HEK293 (cell line): ENCODE results near the gene OR52N4.

ENCODE experiments used
- SETDB1 ChIP-seq: IDR thresholded peaks from one replicate; pipeline ENCODE4 v1.6.1; 2017; ENCODE audit warnings: mild to moderate bottlenecking, low read length, moderate library complexity, mixed read lengths; ENCODE audit not compliant: insufficient read length
- SP7 ChIP-seq: fragments of 450-650 bp; formaldehyde crosslinking; IDR thresholded peaks from 2 replicates; pipeline ENCODE4 v1.5.1; 2016; ENCODE audit warnings: missing biosample characterization, missing genetic modification characterization
- ZBTB20 ChIP-seq: fragments of 450-650 bp; formaldehyde crosslinking; IDR thresholded peaks from 2 replicates; pipeline ENCODE4 v1.5.1; 2016; ENCODE audit warnings: missing biosample characterization, missing genetic modification characterization
- ZNF394 ChIP-seq: fragments of 450-650 bp; formaldehyde crosslinking; IDR thresholded peaks from 2 replicates; pipeline ENCODE4 v1.5.1; 2016; ENCODE audit warnings: missing biosample characterization, missing genetic modification characterization, mild to moderate bottlenecking, moderate library complexity, borderline replicate concordance
- ZNF600 ChIP-seq: fragments of 450-650 bp; formaldehyde crosslinking; IDR thresholded peaks from 2 replicates; pipeline ENCODE4 v1.5.1; 2016; ENCODE audit warnings: missing biosample characterization, missing genetic modification characterization
- ZNF768 ChIP-seq: fragments of 450-650 bp; formaldehyde crosslinking; IDR thresholded peaks from 2 replicates; pipeline ENCODE4 v1.5.1; 2018; ENCODE audit warnings: missing biosample characterization, mild to moderate bottlenecking, missing genetic modification characterization
- TF ChIP-seq, protein P1 (sequence below): fragments of 450-650 bp; formaldehyde crosslinking; IDR thresholded peaks from 2 replicates; pipeline ENCODE4 v1.5.1; 2016; ENCODE audit warnings: missing biosample characterization, missing genetic modification characterization
- TF ChIP-seq, protein P2 (sequence below): fragments of 450-650 bp; IDR thresholded peaks from 2 replicates; pipeline ENCODE4 v1.5.1; 2018; ENCODE audit warnings: missing biosample characterization, missing genetic modification characterization

DNA sequence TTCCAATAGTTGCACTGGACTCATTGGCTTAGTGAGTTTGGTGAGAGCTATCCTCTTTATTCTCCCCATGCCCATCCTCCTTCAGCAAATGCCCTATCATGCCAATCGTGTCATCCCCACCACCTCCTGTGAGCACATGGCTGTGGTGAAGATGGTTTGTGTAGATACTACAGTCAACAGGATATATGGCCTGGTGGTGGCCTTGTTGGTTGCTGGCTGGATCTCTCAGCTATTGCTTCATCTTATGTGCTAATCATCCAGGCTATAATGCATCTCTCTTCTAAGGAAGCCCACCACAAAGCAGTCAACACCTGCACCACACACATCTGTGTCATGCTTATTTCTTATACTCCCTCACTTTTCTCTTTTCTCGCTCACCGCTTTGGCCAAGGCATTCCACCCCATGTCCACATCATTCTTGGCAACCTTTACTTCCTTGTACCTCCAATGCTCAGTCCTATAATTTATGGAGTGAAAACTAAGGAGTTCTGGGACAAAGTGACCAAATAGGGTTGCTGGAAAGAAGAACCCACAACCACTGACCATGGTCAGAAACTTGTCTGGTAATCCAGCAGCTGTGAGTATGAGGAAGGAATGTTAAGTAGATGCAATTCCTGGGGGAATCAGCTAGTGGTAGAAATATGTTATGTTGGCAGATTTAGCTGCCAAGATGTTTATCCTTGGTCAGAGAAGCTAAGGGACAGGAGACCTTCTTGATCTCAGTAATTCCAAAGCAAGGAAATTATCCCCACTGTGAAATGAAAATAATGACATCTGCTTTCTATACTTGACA lies 34.1 kb upstream of the OR52N4 start:
- TF ChIP-seq ZNF768 (tag by site-specific recombination) (no peak), SETDB1 (no peak), SP7 (tag by site-specific recombination) (no peak), ZNF394 (tag by site-specific recombination) (no peak), ZBTB20 (no peak), ZNF600 (tag by site-specific recombination) (no peak)
- TF ChIP-seq, protein P1, sequence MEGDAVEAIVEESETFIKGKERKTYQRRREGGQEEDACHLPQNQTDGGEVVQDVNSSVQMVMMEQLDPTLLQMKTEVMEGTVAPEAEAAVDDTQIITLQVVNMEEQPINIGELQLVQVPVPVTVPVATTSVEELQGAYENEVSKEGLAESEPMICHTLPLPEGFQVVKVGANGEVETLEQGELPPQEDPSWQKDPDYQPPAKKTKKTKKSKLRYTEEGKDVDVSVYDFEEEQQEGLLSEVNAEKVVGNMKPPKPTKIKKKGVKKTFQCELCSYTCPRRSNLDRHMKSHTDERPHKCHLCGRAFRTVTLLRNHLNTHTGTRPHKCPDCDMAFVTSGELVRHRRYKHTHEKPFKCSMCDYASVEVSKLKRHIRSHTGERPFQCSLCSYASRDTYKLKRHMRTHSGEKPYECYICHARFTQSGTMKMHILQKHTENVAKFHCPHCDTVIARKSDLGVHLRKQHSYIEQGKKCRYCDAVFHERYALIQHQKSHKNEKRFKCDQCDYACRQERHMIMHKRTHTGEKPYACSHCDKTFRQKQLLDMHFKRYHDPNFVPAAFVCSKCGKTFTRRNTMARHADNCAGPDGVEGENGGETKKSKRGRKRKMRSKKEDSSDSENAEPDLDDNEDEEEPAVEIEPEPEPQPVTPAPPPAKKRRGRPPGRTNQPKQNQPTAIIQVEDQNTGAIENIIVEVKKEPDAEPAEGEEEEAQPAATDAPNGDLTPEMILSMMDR (tag by site-specific recombination), result no peak
- TF ChIP-seq, protein P2, sequence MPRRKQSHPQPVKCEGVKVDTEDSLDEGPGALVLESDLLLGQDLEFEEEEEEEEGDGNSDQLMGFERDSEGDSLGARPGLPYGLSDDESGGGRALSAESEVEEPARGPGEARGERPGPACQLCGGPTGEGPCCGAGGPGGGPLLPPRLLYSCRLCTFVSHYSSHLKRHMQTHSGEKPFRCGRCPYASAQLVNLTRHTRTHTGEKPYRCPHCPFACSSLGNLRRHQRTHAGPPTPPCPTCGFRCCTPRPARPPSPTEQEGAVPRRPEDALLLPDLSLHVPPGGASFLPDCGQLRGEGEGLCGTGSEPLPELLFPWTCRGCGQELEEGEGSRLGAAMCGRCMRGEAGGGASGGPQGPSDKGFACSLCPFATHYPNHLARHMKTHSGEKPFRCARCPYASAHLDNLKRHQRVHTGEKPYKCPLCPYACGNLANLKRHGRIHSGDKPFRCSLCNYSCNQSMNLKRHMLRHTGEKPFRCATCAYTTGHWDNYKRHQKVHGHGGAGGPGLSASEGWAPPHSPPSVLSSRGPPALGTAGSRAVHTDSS, result no peak
